Measurements from ENCODE around the gene RBFOX2.

RBFOX2 gene

DNA sequence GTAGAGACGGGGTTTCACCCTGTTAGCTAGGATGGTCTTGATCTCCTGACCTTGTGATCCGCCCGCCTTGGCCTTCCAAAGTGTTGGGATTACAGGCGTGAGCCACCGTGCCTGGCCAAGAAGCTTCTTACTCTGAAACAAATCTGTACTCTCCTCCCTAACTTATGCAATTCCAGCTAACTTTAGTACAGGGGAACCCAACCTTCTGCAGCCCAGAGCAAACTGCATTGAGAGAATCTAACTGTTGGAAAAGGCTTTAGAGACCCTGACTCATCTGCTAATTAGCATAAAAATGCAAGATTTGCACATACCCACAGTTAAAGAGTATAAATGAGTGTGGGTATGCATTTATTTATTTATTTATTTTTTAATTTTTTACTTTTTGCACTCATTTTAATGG, 246.1 kb downstream of the RBFOX2 start:
- ChIA-PET CTCF (no interaction called here), POLR2A (no interaction called here)
- no peak for DNase-seq (ENCODE audit: extremely low spot score)
- TF ChIP-seq, protein P1, sequence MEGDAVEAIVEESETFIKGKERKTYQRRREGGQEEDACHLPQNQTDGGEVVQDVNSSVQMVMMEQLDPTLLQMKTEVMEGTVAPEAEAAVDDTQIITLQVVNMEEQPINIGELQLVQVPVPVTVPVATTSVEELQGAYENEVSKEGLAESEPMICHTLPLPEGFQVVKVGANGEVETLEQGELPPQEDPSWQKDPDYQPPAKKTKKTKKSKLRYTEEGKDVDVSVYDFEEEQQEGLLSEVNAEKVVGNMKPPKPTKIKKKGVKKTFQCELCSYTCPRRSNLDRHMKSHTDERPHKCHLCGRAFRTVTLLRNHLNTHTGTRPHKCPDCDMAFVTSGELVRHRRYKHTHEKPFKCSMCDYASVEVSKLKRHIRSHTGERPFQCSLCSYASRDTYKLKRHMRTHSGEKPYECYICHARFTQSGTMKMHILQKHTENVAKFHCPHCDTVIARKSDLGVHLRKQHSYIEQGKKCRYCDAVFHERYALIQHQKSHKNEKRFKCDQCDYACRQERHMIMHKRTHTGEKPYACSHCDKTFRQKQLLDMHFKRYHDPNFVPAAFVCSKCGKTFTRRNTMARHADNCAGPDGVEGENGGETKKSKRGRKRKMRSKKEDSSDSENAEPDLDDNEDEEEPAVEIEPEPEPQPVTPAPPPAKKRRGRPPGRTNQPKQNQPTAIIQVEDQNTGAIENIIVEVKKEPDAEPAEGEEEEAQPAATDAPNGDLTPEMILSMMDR (IDR thresholded peaks at IDR 0.05; ENCODE audit: control extremely low read depth, extremely low read depth, low read depth, missing control alignments): no peak

DNA sequence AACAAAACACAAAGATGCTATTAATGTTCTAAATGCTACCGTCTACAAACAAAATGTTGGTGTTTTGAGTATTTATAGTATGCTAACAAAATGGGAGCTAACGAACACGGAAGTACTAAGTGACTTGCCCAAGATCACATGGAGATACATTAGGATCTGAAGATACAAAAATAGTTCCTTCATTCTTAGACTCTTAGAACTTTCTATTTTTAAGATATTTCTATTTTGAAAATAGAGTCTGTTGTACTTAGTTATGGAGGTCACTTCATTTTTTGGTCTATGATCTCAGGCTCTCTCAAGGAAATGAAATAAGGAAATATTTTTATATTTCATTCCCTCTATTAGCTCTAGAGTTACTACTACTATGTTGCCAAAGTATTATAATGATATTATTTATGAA, 246.7 kb downstream of the RBFOX2 start:
- DNase-seq (ENCODE audit: extremely low spot score): no peak
- CTCF ChIA-PET: interaction anchor here (1.3 kb wide), 1 partner anchor 9 kb away, joined by 3 read pairs; no protein-coding TSS in a partner anchor
- TF ChIP-seq, protein P1 (IDR thresholded peaks at IDR 0.05; ENCODE audit: control extremely low read depth, extremely low read depth, low read depth, missing control alignments): no peak
- POLR2A ChIA-PET: no interaction called here

DNA sequence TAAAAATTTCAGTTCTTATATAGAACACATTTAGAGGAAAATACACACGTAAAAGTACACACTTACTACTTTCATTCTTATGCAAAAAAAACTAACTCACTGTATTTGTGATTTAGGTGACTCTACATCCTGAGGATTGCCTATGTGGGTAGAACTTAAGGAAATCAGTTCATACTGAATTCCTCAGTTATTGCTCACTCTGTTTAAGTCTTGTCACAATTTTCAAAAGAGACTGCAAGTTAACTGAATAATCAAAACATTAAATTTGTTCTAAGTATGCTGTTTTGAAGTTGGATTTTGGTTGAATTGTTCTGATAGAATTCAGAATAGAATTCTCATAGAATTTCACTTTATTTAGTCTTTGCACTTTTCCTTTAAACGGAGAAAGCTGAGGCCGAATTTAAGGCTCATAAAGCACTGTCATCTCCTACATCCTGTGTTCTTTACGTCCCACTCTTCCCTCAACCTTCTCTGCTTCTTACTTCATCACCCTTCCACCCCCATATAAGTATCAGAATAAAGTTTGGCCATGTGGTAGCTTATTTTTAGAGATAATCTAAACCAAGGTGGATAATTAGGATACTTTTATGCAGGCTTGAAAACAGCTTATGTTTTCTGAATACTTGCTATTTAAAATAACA, 251.2 kb downstream of the RBFOX2 start:
- POLR2A ChIA-PET: no interaction called here

DNA sequence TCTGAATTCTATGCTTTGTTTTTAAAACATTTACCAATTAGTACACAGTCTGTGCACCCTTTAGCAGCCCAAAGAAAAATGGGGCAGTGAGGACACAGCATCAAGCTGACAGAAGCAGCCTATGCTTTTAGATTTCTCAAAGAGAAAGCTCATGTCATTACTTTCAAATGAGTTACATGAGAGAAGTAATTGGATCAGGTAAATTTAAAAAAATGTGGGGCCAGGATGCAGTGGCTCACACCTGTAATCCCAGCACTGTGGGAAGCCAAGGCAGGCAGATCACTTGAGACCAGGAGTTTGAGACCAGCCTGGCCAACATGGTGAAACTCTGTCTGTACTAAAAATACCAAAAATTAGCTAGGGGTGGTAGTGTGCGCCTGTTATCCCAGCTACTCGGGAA, 253.3 kb downstream of the RBFOX2 start:
- TF ChIP-seq, protein P1 (IDR thresholded peaks at IDR 0.05; ENCODE audit: control extremely low read depth, extremely low read depth, low read depth, missing control alignments): no peak
- ChIA-PET POLR2A (interaction anchor here (0.7 kb wide), 1 partner anchor 42 kb away, joined by 4 read pairs; no protein-coding TSS in a partner anchor), CTCF (interaction anchor here (2.1 kb wide), 1 partner anchor 19 kb away, joined by 4 read pairs; no protein-coding TSS in a partner anchor)
- DNase-seq (ENCODE audit: extremely low spot score): no peak

More for the DNA sequence above, 251.2 kb downstream of the RBFOX2 start:
- TF ChIP-seq, protein P1 (IDR thresholded peaks at IDR 0.05; ENCODE audit: control extremely low read depth, extremely low read depth, low read depth, missing control alignments): no peak
- no peak for DNase-seq (ENCODE audit: extremely low spot score)
- CTCF ChIA-PET: interaction anchor here (0.9 kb wide), 2 partner anchors 20 to 91 kb away, joined by 3 read pairs; no protein-coding TSS in a partner anchor

DNA sequence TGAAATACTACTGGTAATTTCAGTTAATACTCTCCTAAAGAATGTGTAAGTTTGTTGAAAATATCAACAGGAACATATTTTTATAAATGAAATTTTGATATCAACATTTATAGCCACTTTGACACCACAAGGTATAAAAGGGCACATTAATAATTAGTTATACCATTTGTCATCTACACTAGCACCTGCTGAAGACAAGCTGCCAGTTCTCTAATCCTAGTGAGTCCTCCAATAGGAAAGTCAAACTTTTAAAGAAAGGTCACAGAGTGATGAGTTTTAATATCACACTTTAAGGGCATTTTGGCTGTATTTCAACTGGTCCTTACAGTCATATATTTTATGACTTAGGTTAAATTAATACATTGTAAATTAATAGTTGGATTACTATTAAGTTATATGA, 258.6 kb downstream of the RBFOX2 start:
- ChIA-PET CTCF (interaction anchor here (1.2 kb wide), 1 partner anchor 11 kb away, joined by 3 read pairs; no protein-coding TSS in a partner anchor), POLR2A (no interaction called here)
- TF ChIP-seq, protein P1 (IDR thresholded peaks at IDR 0.05; ENCODE audit: control extremely low read depth, extremely low read depth, low read depth, missing control alignments): no peak
- DNase-seq (ENCODE audit: extremely low spot score): no peak

DNA sequence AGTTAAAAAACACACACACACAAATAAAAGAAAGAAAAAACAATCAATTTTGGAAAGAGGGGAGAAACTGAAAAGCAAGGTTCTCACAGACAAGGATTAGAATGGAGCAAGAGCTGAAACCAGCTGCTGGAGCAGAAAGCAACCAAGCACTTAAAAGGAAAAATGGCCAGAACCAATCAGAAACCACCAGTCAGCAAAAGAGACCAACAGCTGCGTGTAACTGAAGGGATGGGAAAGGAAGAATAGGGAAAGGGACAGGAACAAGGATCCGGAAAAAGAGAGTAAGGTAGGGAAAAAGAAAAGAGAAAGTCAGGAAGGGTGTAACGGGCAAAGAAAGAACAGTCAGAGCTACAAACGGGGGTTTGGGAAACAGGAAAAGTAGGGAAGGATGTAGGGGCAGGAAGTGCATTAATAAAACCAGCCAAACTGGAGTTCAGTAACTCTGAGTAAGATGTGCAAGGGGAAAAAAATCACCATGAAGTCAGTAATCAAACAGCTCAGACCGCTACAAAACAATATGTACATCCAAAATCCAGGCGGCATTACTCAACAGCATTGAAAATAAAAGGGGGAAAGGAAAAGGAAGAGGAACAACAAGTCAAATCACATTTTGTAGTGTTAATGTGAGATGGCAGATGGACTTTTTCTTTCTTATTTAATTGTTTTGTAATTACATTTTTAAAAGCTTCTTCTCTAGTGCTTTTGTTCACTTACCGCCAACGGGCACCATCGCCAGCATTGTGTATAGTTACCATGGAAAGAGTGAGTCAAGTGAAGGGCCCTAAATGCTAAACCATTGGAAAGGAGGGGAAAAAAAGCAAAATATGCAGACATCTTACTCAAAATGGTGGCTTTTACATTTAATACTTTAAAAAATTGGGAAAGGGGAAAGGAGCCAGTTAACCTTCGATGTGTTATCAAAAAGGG, 261.7 kb downstream of the RBFOX2 start:
- POLR2A ChIA-PET: no interaction called here
- CTCF ChIA-PET: interaction anchor here (1.2 to 1.6 kb wide), 2 partner anchors 10 to 16 kb away, joined by 5 read pairs; no protein-coding TSS in a partner anchor
- no peak for DNase-seq (ENCODE audit: extremely low spot score)
- TF ChIP-seq, protein P1 (IDR thresholded peaks at IDR 0.05; ENCODE audit: control extremely low read depth, extremely low read depth, low read depth, missing control alignments): no peak
